ENCODE results near the gene LCMT1. TPM values are rescaled to one million over a fixed set of nuclear protein-coding genes. Genes with fewer than 3 reads are reported as not detected.
A peak's percentile ranks its signal among the peaks of the same experiment; 100 is the strongest.

The LCMT1 gene
- total and polyA plus RNA-seq, 2 of the 13 experiments (the other 11 are each of a cell fraction or from before 2014, with no cell fraction given) = 41.2 to 48.7 TPM

GRCh38 chr16:25111403-25112166 is at the start of gene LCMT1 (continued):
- TF ChIP-seq HOXD1 (CRISPR knock-in tag; IDR thresholded peaks at IDR 0.05) (peak; percentile 53; the same call in 1 of the 2 replicates), ZNF331 (CRISPR knock-in tag; IDR thresholded peaks at IDR 0.05) (peak; percentile 28; the same call in 1 of the 2 replicates), RBFOX2 (IDR thresholded peaks at IDR 0.05; ENCODE audit: low read depth, low read length) (peak; percentile 87), AGO1 (IDR thresholded peaks at IDR 0.05; ENCODE audit: low read depth, low read length, poor library complexity, severe bottlenecking) (peak; percentile 59), DZIP1 (CRISPR knock-in tag; IDR thresholded peaks at IDR 0.05) (0 out of 2 replicates have a peak, but pooled peaks have one; percentile 61), PBX2 (CRISPR knock-in tag; IDR thresholded peaks at IDR 0.05) (peak; percentile 79), ZFP91 (CRISPR knock-in tag; IDR thresholded peaks at IDR 0.05; ENCODE audit: borderline replicate concordance) (peak; percentile 91), DMAP1 (CRISPR knock-in tag; IDR thresholded peaks at IDR 0.05) (peak; percentile 84), TEAD2 (CRISPR knock-in tag; IDR thresholded peaks at IDR 0.05) (no peak), HNF1A (IDR thresholded peaks at IDR 0.05; ENCODE audit: low read depth) (0 out of 2 replicates have a peak, but pooled peaks have one; percentile 32), HNF1A (CRISPR knock-in tag; IDR thresholded peaks at IDR 0.05; ENCODE audit: borderline replicate concordance) (peak; percentile 48; the same call in 1 of the 2 replicates), ZNF678 (CRISPR knock-in tag; IDR thresholded peaks at IDR 0.05) (0 out of 2 replicates have a peak, but pooled peaks have one; percentile 50), ZNF451 (CRISPR knock-in tag; IDR thresholded peaks at IDR 0.05) (peak; percentile 80; the same call in 1 of the 2 replicates), ZNF800 (CRISPR knock-in tag; IDR thresholded peaks at IDR 0.05) (no peak; the same call in 1 of the 2 replicates), NFYC (CRISPR knock-in tag; IDR thresholded peaks at IDR 0.05) (peak; percentile 98), MXD3 (CRISPR knock-in tag; IDR thresholded peaks at IDR 0.05) (peak; percentile 56; the same call in 1 of the 2 replicates)
